ENCODE results near the gene MTPN. TPM values are rescaled to one million over a fixed set of nuclear protein-coding genes. Genes with fewer than 3 reads are reported as not detected.

MTPN gene
- polyA plus RNA-seq, 1 experiment: 99.4 TPM

DNA sequence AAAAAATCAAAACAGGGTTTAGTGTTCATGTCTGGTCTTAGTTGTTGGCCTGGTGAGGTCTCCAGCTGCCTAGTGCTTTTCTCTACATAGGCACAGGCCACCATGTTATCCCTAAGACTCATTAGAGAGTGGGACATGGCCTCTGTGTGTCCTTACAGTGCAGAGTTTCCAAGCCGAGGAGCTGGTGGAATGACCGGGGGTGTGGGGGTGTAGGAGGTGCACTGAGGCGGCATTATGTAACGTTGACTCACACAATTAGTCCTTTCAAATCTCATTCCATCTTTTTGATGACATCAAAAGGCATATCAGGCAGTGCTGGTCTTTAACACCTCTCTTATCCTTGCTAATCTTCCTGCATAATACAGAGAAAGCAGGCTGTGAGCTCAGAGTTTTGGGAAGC, 71.3 kb downstream of the MTPN start:
- Histone ChIP-seq H3K36me3 (ENCODE audit: control insufficient read depth, insufficient read depth, low read length) (no peaks in the 10 kb centered on the region), H3K4me3 (ENCODE audit: low read depth, low read length) (no peak overlapping the region), H3K27me3 (ENCODE audit: control insufficient read depth, insufficient read depth, low read length) (no peaks in the 10 kb centered on the region)
- ChIA-PET CTCF (no interaction called here), POLR2A (no interaction called here)
- TF ChIP-seq, protein P1, sequence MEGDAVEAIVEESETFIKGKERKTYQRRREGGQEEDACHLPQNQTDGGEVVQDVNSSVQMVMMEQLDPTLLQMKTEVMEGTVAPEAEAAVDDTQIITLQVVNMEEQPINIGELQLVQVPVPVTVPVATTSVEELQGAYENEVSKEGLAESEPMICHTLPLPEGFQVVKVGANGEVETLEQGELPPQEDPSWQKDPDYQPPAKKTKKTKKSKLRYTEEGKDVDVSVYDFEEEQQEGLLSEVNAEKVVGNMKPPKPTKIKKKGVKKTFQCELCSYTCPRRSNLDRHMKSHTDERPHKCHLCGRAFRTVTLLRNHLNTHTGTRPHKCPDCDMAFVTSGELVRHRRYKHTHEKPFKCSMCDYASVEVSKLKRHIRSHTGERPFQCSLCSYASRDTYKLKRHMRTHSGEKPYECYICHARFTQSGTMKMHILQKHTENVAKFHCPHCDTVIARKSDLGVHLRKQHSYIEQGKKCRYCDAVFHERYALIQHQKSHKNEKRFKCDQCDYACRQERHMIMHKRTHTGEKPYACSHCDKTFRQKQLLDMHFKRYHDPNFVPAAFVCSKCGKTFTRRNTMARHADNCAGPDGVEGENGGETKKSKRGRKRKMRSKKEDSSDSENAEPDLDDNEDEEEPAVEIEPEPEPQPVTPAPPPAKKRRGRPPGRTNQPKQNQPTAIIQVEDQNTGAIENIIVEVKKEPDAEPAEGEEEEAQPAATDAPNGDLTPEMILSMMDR (IDR thresholded peaks at IDR 0.05; ENCODE audit: insufficient read depth, low read depth, low read length): no peak
- DNase-seq (ENCODE audit: low read depth): no peak

DNA sequence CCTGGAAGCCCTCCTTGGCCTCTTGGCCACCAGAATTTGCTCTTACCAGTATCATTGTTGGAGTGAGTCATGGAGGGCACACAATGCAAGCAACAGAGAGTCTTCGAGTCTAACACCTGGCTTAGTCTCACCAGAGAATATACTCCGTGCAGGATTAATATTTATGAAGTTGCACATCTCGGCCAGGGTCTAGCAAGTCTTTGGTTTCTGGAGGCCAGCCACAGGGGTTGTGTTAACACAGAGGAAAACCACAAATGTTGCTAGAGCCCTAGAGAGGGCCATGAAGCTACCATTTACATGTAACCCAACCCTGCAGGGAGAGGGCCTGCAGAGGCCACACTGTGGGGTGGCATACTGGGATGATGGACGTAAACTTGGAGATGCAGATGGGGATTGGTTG, 71.8 kb downstream of the MTPN start:
- TF ChIP-seq, protein P1 (IDR thresholded peaks at IDR 0.05; ENCODE audit: insufficient read depth, low read depth, low read length): no peak
- no peaks in the 10 kb centered on the region for H3K36me3 ChIP-seq (ENCODE audit: control insufficient read depth, insufficient read depth, low read length)
- no peak for DNase-seq (ENCODE audit: low read depth)
- H3K27me3 ChIP-seq (ENCODE audit: control insufficient read depth, insufficient read depth, low read length): no peaks in the 10 kb centered on the region
- ChIA-PET POLR2A (no interaction called here), CTCF (no interaction called here)
- no peak overlapping the region for H3K4me3 ChIP-seq (ENCODE audit: low read depth, low read length)

- ChIA-PET POLR2A (no interaction called here), CTCF (no interaction called here)
- Histone ChIP-seq H3K4me3 (ENCODE audit: low read depth, low read length) (no peak overlapping the region), H3K27me3 (ENCODE audit: control insufficient read depth, insufficient read depth, low read length) (no peaks in the 10 kb centered on the region), H3K36me3 (ENCODE audit: control insufficient read depth, insufficient read depth, low read length) (no peaks in the 10 kb centered on the region)
- DNase-seq (ENCODE audit: low read depth): no peak
- TF ChIP-seq, protein P1 (IDR thresholded peaks at IDR 0.05; ENCODE audit: insufficient read depth, low read depth, low read length): no peak
These were observed 72.9 kb downstream of the MTPN start for GRCh38 chr7:135904282-135904681.

DNA sequence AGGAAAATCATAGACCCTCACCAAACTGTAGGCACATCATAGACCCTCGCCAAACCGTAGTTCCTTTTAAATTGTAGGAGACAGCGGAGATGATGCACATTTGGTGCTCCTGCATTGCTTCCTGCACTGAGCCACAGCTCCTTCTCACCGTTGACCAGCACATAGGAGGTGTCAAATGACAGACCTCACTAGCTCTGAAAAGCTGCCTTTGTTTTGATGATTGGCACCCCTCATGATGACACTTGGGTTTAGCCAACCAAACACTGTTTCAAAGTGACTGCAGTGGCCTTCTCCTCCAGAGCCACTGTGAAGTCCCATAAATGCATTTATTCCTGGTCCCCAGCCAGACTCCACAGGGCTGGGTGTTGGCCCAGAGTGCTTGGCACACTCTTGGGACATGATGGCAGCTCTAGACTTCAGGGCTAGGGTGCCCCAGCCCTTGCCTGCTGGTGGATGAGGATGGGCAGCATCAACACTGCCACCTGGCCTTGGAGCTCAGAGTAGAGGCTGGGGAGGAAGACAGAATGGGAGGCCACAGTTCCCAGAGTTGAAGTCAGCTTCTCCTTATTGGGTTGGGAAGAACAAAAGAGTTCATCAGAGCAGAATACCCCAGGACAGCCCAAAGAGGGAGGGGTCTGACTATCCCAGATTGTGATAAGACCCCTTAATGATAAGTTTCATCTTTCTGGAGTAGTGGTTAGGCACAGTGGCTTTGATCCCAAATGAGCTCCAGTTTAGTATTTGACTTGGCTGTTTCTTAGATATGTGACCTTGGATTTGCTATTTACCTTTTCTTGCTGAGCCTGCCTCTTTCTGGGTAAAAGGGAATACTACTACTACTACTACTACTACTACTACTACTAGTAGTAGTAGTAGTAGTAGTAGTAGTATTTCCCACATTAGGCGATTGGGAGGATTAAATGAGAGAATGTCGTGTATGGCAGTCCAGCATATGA, 75.3 kb downstream of the MTPN start:
- POLR2A ChIA-PET: no interaction called here
- Histone ChIP-seq H3K27me3 (ENCODE audit: control insufficient read depth, insufficient read depth, low read length) (no peaks in the 10 kb centered on the region), H3K4me3 (ENCODE audit: low read depth, low read length) (no peak overlapping the region), H3K36me3 (ENCODE audit: control insufficient read depth, insufficient read depth, low read length) (no peaks in the 10 kb centered on the region)
- TF ChIP-seq, protein P1 (IDR thresholded peaks at IDR 0.05; ENCODE audit: insufficient read depth, low read depth, low read length): no peak
- CTCF ChIA-PET: no interaction called here
- DNase-seq (ENCODE audit: low read depth): no peak

- Histone ChIP-seq H3K36me3 (ENCODE audit: control insufficient read depth, insufficient read depth, low read length) (no peaks in the 10 kb centered on the region), H3K27me3 (ENCODE audit: control insufficient read depth, insufficient read depth, low read length) (no peaks in the 10 kb centered on the region), H3K4me3 (ENCODE audit: low read depth, low read length) (no peak overlapping the region)
- no peak for DNase-seq (ENCODE audit: low read depth)
- CTCF ChIA-PET: no interaction called here
- POLR2A ChIA-PET: no interaction called here
- TF ChIP-seq, protein P1 (IDR thresholded peaks at IDR 0.05; ENCODE audit: insufficient read depth, low read depth, low read length): no peak
These were observed 77.1 kb downstream of the MTPN start for GRCh38 chr7:135900065-135900546.

Data from BJ (cell line).